ENCODE measurements around the gene DRD3. TPM values are rescaled to one million over a fixed set of nuclear protein-coding genes. Genes with fewer than 3 reads are reported as not detected.

DRD3 gene
- total RNA-seq, 2 donors from 2014 or later, result not detected

GRCh38 chr3:114144909-114145688 lies 33.8 kb downstream of the DRD3 start:
- no peaks in the 10 kb centered on the region for H3K4me1 ChIP-seq

GRCh38 chr3:114143817-114144216 lies 35.0 kb downstream of the DRD3 start:
- 58 to 80% methylated on average over 1 of the region's 1 CpG for WGBS, 2 donors
- Histone ChIP-seq H3K27ac (no peak overlapping the region), H3K36me3 (replicated peaks in 1 of 2; ENCODE audit: insufficient read depth in 1 of 2, low read depth in 2 of 2) (no peaks in the 10 kb centered on the region), H3K4me3 (no peak overlapping the region), H3K4me1 (no peaks in the 10 kb centered on the region), H3K27me3 (no peaks in the 10 kb centered on the region), H3K9me3 (no peaks in the 10 kb centered on the region)
- ATAC-seq, result no peak
- TF ChIP-seq CTCF (IDR thresholded peaks at IDR 0.05) (no peak), POLR2A (IDR thresholded peaks at IDR 0.05) (no peak)
- intact Hi-C loops (cut with DNase I), result no loop called here
- no peak for DNase-seq

More at GRCh38 chr3:114144909-114145688, 33.8 kb downstream of the DRD3 start:
- no peak for TF ChIP-seq POLR2A (IDR thresholded peaks at IDR 0.05)
- TF ChIP-seq CTCF (IDR thresholded peaks at IDR 0.05), result no peak
- intact Hi-C loops (cut with DNase I), result no loop called here
- peak overlapping the region in 2 of 4 donors; percentile 3 to 58 for H3K27ac ChIP-seq
- H3K27me3 ChIP-seq, result no peaks in the 10 kb centered on the region
- peak; percentile 33 to 67 (median 49) for DNase-seq
- H3K4me3 ChIP-seq, result no peak overlapping the region
- 42 to 43% methylated on average over 7 of the region's 7 CpGs for WGBS, 2 donors
- H3K36me3 ChIP-seq (replicated peaks in 1 of 2; ENCODE audit: insufficient read depth in 1 of 2, low read depth in 2 of 2), result no peaks in the 10 kb centered on the region
- H3K9me3 ChIP-seq, result no peaks in the 10 kb centered on the region
- peak; percentile 74 for ATAC-seq

- no peak for TF ChIP-seq CTCF (IDR thresholded peaks at IDR 0.05)
- TF ChIP-seq POLR2A (IDR thresholded peaks at IDR 0.05), result no peak
- ATAC-seq, result no peak
- H3K27ac ChIP-seq, result no peak overlapping the region
- H3K36me3 ChIP-seq (replicated peaks in 1 of 2; ENCODE audit: insufficient read depth in 1 of 2, low read depth in 2 of 2), result no peaks in the 10 kb centered on the region
- no peaks in the 10 kb centered on the region for H3K27me3 ChIP-seq
- H3K4me1 ChIP-seq, result no peaks in the 10 kb centered on the region
- WGBS, 2 donors, result 68 to 88% methylated on average over 3 of the region's 3 CpGs
- DNase-seq, result no peak
- no peaks in the 10 kb centered on the region for H3K9me3 ChIP-seq
- intact Hi-C loops (cut with DNase I), result no loop called here
- H3K4me3 ChIP-seq, result no peak overlapping the region
Observed at GRCh38 chr3:114139836-114140235, 39.0 kb downstream of the DRD3 start.

GRCh38 chr3:114133947-114134346 lies 44.9 kb downstream of the DRD3 start:
- no peaks in the 10 kb centered on the region for H3K36me3 ChIP-seq (replicated peaks in 1 of 2; ENCODE audit: insufficient read depth in 1 of 2, low read depth in 2 of 2)
- H3K27ac ChIP-seq, result no peak overlapping the region
- no peaks in the 10 kb centered on the region for H3K9me3 ChIP-seq
- no peaks in the 10 kb centered on the region for H3K27me3 ChIP-seq
- ATAC-seq (no peak), DNase-seq (no peak)
- H3K4me3 ChIP-seq, result no peak overlapping the region
- intact Hi-C loops (cut with DNase I), result no loop called here
- WGBS, 2 donors, result 92 to 96% methylated on average over 3 of the region's 3 CpGs
- no peaks in the 10 kb centered on the region for H3K4me1 ChIP-seq
- TF ChIP-seq POLR2A (IDR thresholded peaks at IDR 0.05) (no peak), CTCF (IDR thresholded peaks at IDR 0.05) (no peak)

GRCh38 chr3:114132500-114132899 lies 46.4 kb downstream of the DRD3 start:
- TF ChIP-seq CTCF (IDR thresholded peaks at IDR 0.05) (no peak), POLR2A (IDR thresholded peaks at IDR 0.05) (no peak)
- Histone ChIP-seq H3K9me3 (no peaks in the 10 kb centered on the region), H3K27me3 (no peaks in the 10 kb centered on the region), H3K4me1 (no peaks in the 10 kb centered on the region), H3K4me3 (no peak overlapping the region), H3K36me3 (replicated peaks in 1 of 2; ENCODE audit: insufficient read depth in 1 of 2, low read depth in 2 of 2) (no peaks in the 10 kb centered on the region), H3K27ac (no peak overlapping the region)
- no peak for DNase-seq
- WGBS, 2 donors, result 92 to 94% methylated on average over 3 of the region's 3 CpGs
- ATAC-seq, result no peak
- intact Hi-C loops (cut with DNase I), result no loop called here

Data from body of pancreas (tissue), 4 donors.